ENCODE measurements around the gene PCID2. TPM values are rescaled to one million over a fixed set of nuclear protein-coding genes. Genes with fewer than 3 reads are reported as not detected.
A peak's percentile ranks its signal among the peaks of the same experiment; 100 is the strongest.

The PCID2 gene
- total and polyA plus RNA-seq, 2 of the 13 experiments (the other 11 are each of a cell fraction or from before 2014, with no cell fraction given) = 65.0 to 111 TPM

GRCh38 chr13:113152984-113153809 lies 55.3 kb downstream of the PCID2 start (continued):
- TF ChIP-seq CSRNP1 (CRISPR knock-in tag; IDR thresholded peaks at IDR 0.05) (0 out of 2 replicates have a peak, but pooled peaks have one; percentile 62), ZNF414 (CRISPR knock-in tag; IDR thresholded peaks at IDR 0.05) (0 out of 2 replicates have a peak, but pooled peaks have one; percentile 7), FOXK2 (IDR thresholded peaks at IDR 0.05) (no peak), ATF7 (IDR thresholded peaks at IDR 0.05) (no peak), ATF7 (CRISPR knock-in tag; IDR thresholded peaks at IDR 0.05) (0 out of 2 replicates have a peak, but pooled peaks have one; percentile 18), DNMT3B (CRISPR knock-in tag; conservative IDR thresholded peaks at IDR 0.05) (0 out of 2 replicates have a peak, but pooled peaks have one; percentile 1), KDM2A (CRISPR knock-in tag; IDR thresholded peaks at IDR 0.05; ENCODE audit: borderline replicate concordance, low read depth) (peak; percentile 69; the same call in 1 of the 2 replicates), ZNF513 (CRISPR knock-in tag; conservative IDR thresholded peaks at IDR 0.05) (no peak), ZNF891 (CRISPR knock-in tag; IDR thresholded peaks at IDR 0.05) (peak; percentile 93), ZZZ3 (CRISPR knock-in tag; IDR thresholded peaks at IDR 0.05; ENCODE audit: borderline replicate concordance) (no peak), ARID2 (CRISPR knock-in tag; IDR thresholded peaks at IDR 0.05; ENCODE audit: borderline replicate concordance) (peak; percentile 55; the same call in 1 of the 2 replicates), ZNF20 (CRISPR knock-in tag; IDR thresholded peaks at IDR 0.05) (peak; percentile 53; the same call in 1 of the 2 replicates), ZMYM4 (CRISPR knock-in tag; IDR thresholded peaks at IDR 0.05) (no peak), ZBTB4 (CRISPR knock-in tag; IDR thresholded peaks at IDR 0.05; ENCODE audit: borderline replicate concordance) (peak; percentile 96), KLF11 (CRISPR knock-in tag; IDR thresholded peaks at IDR 0.05) (0 out of 2 replicates have a peak, but pooled peaks have one; percentile 14), ZNF280B (CRISPR knock-in tag; IDR thresholded peaks at IDR 0.05; ENCODE audit: borderline replicate concordance) (peak; percentile 58; the same call in 1 of the 2 replicates), ATF7-NPFF (CRISPR knock-in tag; IDR thresholded peaks at IDR 0.05; ENCODE audit: low read depth) (peak; percentile 79), ZFP36L1 (CRISPR knock-in tag; IDR thresholded peaks at IDR 0.05) (peak; percentile 88)

Data from HepG2 (cell line).